Chondrocyte (in vitro differentiated cells): Measurements from ENCODE around the gene TRAF6. TPM values are rescaled to one million over a fixed set of nuclear protein-coding genes. Genes with fewer than 3 reads are reported as not detected.

Experiments used
- DNase-seq: peaks from one replicate; pipeline ENCODE4 v3.0.0; 2021; ENCODE audit warnings: mixed read lengths, low spot score
- H3K27ac Mint-ChIP-seq: one replicate; pipeline ENCODE4 v1.8.0; 2021; ENCODE audit warnings: mild to moderate bottlenecking, moderate library complexity, mixed read lengths; ENCODE audit not compliant: unreplicated experiment
- H3K27me3 Mint-ChIP-seq: 2 replicates; pipeline ENCODE4 v1.8.0; 2021; ENCODE audit warnings: low read depth, mixed read lengths
- H3K36me3 Mint-ChIP-seq: 2 replicates; pipeline ENCODE4 v1.8.0; 2021; ENCODE audit warnings: low read depth, mixed read lengths
- H3K4me1 Mint-ChIP-seq: 2 replicates; pipeline ENCODE4 v1.8.0; 2021; ENCODE audit warnings: low read depth, mild to moderate bottlenecking, mixed read lengths
- H3K4me3 Mint-ChIP-seq: one replicate; pipeline ENCODE4 v1.8.0; 2021; ENCODE audit warnings: mild to moderate bottlenecking, moderate library complexity, mixed read lengths; ENCODE audit not compliant: unreplicated experiment
- H3K9me3 Mint-ChIP-seq: 2 replicates; pipeline ENCODE4 v1.8.0; 2021; ENCODE audit warnings: low read depth, mixed read lengths
- CTCF ChIP-seq: fragments of 200-600 bp; sonication (generic); IDR thresholded peaks from 2 replicates; pipeline ENCODE4 v1.5.0; 2021; ENCODE audit warnings: antibody characterized with exemption, mild to moderate bottlenecking, moderate library complexity
- total RNA-seq: library from RNA; stranded (reverse); gene quantifications from 3 replicates; pipeline ENCODE4 v1.2.1, GENCODE V29; 2021

Gene TRAF6
- total RNA-seq, 1 donor from 2014 or later: 15.2 TPM

DNA sequence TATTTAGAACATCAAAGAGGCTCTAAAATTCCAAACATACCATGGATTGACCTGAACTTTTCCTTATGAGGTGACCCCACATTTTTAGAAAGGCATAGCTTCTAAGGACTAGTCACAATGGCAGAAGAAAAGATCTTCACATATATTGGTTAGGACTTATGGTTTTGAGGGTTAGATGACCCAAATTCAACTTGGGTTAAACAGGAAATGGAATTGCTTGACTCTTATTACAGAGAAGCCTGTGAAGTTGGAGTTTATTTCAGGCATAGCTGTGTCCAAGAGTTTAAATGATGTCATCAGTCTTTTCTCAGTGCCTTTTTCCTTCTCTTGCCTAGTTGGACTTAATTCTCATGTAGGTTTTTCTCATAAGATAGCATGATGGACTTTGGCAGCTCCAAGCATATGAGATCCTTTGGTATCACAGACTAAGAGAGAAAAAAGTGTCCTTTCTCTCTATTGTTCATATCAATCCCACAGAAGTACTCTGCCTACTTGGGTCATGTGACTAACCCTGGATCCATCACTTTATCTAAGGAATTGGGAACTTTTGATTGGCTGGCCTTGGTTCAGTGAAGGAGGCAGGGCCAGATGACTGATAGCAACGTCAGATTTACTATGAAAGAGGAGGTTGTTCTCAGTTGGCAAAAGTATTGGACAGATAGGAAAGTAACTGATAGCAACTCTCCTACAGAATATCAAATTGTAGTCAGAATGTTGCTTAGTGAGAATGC is 40.5 kb upstream of the TRAF6 start:
- Mint-ChIP-seq H3K9me3 (peaks cover 5% of the 10 kb centered on the region), H3K27ac (no peak overlapping the region), H3K27me3 (peaks cover 28% of the 10 kb centered on the region), H3K36me3 (peaks cover 2% of the 10 kb centered on the region), H3K4me3 (no peak overlapping the region), H3K4me1 (no peaks in the 10 kb centered on the region)
- TF ChIP-seq CTCF: no peak
- DNase-seq: no peak

DNA sequence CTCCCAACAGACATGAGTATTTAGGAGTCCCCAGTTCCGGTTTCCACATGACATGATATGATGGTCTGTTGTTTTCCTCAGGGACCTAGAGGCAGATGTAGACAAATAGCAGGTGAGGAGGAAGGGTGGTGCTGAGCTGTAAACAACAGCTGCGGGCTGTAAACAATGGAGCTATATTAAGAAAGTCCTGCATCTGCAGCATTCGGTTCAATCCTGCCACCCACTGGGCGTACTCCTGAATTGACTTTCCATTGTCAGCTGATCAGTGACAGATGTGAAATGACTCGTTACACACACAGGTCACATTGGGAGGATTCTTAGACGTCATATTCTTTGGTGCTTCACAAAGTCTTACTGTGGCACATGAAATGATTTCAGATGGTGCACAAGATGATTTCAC is 30.9 kb upstream of the TRAF6 start:
- H3K4me3 Mint-ChIP-seq: no peak overlapping the region
- H3K36me3 Mint-ChIP-seq: no peaks in the 10 kb centered on the region
- H3K27me3 Mint-ChIP-seq: peaks cover 15% of the 10 kb centered on the region
- no peaks in the 10 kb centered on the region for H3K4me1 Mint-ChIP-seq
- DNase-seq: no peak
- H3K27ac Mint-ChIP-seq: no peak overlapping the region
- H3K9me3 Mint-ChIP-seq: no peaks in the 10 kb centered on the region
- TF ChIP-seq CTCF: peak; percentile 72

DNA sequence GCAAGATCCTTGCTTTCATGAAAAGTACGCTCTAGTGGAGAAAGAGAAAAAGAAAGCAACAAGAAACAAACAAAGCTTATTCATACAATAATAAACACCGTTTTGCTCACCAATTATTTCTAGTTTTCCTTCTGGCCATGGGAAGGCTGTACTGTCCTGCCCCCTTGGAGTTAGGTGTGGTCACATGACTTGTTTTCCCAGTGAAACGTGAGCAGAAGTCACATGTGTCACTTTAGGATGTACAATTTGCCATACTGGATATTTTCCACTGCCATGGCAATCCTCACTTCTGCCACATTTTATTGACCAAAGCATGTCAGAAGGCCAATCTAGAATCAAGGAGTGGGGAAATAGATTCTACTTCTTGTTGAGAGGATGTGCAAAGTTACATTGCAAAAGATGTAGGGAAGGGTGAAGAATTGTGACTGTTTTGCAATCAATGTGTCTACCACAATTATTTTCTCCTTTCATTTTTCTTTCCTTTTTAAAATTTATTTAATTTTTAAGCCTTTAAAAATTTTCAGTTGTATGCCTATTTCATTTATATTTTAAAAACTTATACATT is 24.3 kb upstream of the TRAF6 start:
- Mint-ChIP-seq H3K36me3 (peaks cover 1% of the 10 kb centered on the region), H3K27me3 (peaks cover 10% of the 10 kb centered on the region), H3K4me3 (no peak overlapping the region), H3K27ac (no peak overlapping the region), H3K4me1 (no peaks in the 10 kb centered on the region), H3K9me3 (peaks cover 1% of the 10 kb centered on the region)
- DNase-seq: no peak
- no peak for TF ChIP-seq CTCF

DNA sequence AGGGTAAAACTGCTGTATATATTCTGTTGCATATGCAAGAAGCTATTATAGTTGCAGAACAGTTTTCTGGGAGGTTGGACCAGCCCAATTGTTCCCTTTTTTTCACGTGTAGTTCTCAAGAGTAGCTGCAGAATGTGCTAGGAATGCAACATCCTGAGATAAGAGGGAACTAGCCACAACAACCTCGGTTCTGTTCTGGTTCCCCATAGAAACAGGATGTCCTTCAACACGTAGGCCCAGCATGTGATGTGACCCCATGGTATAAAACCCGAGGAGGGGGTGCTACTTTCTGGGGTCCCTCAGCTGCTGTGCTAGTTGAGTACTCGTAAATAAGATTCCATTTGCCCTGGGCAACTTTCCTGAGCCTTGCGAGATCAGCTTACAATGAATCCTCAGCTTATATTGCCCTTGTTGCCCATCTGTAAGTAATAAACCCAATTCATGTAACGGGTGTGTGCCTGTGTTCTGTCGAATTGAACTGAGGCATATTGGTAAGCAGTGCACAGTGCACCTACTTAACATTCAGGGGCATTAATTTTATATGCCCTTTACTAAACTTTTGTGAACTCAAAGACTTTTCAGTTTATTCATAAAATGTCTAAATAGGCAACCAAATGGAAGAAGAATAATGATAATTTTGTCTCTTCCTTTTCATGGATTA is 23.0 kb upstream of the TRAF6 start:
- Mint-ChIP-seq H3K4me1 (no peaks in the 10 kb centered on the region), H3K4me3 (no peak overlapping the region), H3K36me3 (peaks cover 8% of the 10 kb centered on the region), H3K27me3 (peaks cover 19% of the 10 kb centered on the region), H3K9me3 (peaks cover 10% of the 10 kb centered on the region), H3K27ac (no peak overlapping the region)
- no peak for DNase-seq
- TF ChIP-seq CTCF: no peak

- TF ChIP-seq CTCF: no peak
- no peak overlapping the region for H3K4me3 Mint-ChIP-seq
- no peak overlapping the region for H3K27ac Mint-ChIP-seq
- H3K9me3 Mint-ChIP-seq: peaks cover 16% of the 10 kb centered on the region
- no peak for DNase-seq
- H3K4me1 Mint-ChIP-seq: no peaks in the 10 kb centered on the region
- H3K36me3 Mint-ChIP-seq: peaks cover 8% of the 10 kb centered on the region
- H3K27me3 Mint-ChIP-seq: peaks cover 20% of the 10 kb centered on the region
Observed at GRCh38 chr11:36530840-36531239, 20.8 kb upstream of the TRAF6 start.
